SK-N-SH treated with all-trans-retinoic acid at 6 μM for 48 hours (cell line): ENCODE results near the gene IL1B.
"Not testable (repeated sequence)": the region's sequence is repeated elsewhere in the genome, so short reads cannot be mapped to it uniquely, and the experiment has no call there.

Source experiments
- ATAC-seq: fragments of 200-7000 bp; cut with Tn5 transposase; 3 replicates; pipeline ENCODE4 v1.9.1; 2020; ENCODE audit warnings: mild to moderate bottlenecking, moderate library complexity
- BACH2 ChIP-seq: fragments of 250-450 bp; sonication (Bioruptor Pico); IDR thresholded peaks from 2 replicates; pipeline ENCODE4 v1.9.0; 2021; ENCODE audit warnings: mild to moderate bottlenecking, borderline replicate concordance
- CSDC2 ChIP-seq: fragments of 250-450 bp; sonication (Bioruptor Pico); IDR thresholded peaks from 2 replicates; pipeline ENCODE4 v1.5.0; 2020; ENCODE audit warnings: mild to moderate bottlenecking, moderate library complexity
- ESRRG ChIP-seq: fragments of 250-450 bp; sonication (Bioruptor Pico); IDR thresholded peaks from 2 replicates; pipeline ENCODE4 v1.6.1; 2021; ENCODE audit warnings: mild to moderate bottlenecking
- GLIS3 ChIP-seq: fragments of 250-450 bp; sonication (Bioruptor Pico); IDR thresholded peaks from 2 replicates; pipeline ENCODE4 v1.5.0; 2020; ENCODE audit warnings: mild to moderate bottlenecking, moderate library complexity
- ISL1 ChIP-seq: fragments of 250-450 bp; sonication (Bioruptor Pico); IDR thresholded peaks from 2 replicates; pipeline ENCODE4 v2.1.2; 2022; ENCODE audit warnings: mild to moderate bottlenecking, moderate library complexity
- PATZ1 ChIP-seq: fragments of 250-450 bp; sonication (Bioruptor Pico); IDR thresholded peaks from 2 replicates; pipeline ENCODE4 v1.8.0; 2020; ENCODE audit warnings: mild to moderate bottlenecking, moderate library complexity, borderline replicate concordance
- POU6F1 ChIP-seq: fragments of 250-450 bp; sonication (Bioruptor Pico); IDR thresholded peaks from 2 replicates; pipeline ENCODE4 v1.8.0; 2021; ENCODE audit warnings: low read depth, mild to moderate bottlenecking, moderate library complexity, borderline replicate concordance
- PPARA ChIP-seq: fragments of 250-450 bp; sonication (Bioruptor Pico); IDR thresholded peaks from 2 replicates; pipeline ENCODE4 v1.5.0; 2020; ENCODE audit warnings: mild to moderate bottlenecking, borderline replicate concordance
- RARB ChIP-seq: fragments of 250-450 bp; sonication (Bioruptor Pico); IDR thresholded peaks from 2 replicates; pipeline ENCODE4 v1.8.0; 2021; ENCODE audit warnings: mild to moderate bottlenecking, moderate library complexity
- SNAI2 ChIP-seq: fragments of 250-450 bp; sonication (Bioruptor Pico); IDR thresholded peaks from 2 replicates; pipeline ENCODE4 v1.5.0; 2020; ENCODE audit warnings: mild to moderate bottlenecking, moderate library complexity
- TOX ChIP-seq: fragments of 250-450 bp; sonication (Bioruptor Pico); IDR thresholded peaks from 2 replicates; pipeline ENCODE4 v1.8.0; 2021; ENCODE audit warnings: mild to moderate bottlenecking, moderate library complexity, borderline replicate concordance
- TSHZ2 ChIP-seq: fragments of 250-450 bp; sonication (Bioruptor Pico); IDR thresholded peaks from 2 replicates; pipeline ENCODE4 v1.5.0; 2020; ENCODE audit warnings: mild to moderate bottlenecking, moderate library complexity
- ZC3H10 ChIP-seq: fragments of 250-450 bp; sonication (Bioruptor Pico); IDR thresholded peaks from 2 replicates; pipeline ENCODE4 v1.5.1; 2021; ENCODE audit warnings: mild to moderate bottlenecking, moderate library complexity
- ZFP30 ChIP-seq: fragments of 450-650 bp; formaldehyde crosslinking; IDR thresholded peaks from 2 replicates; pipeline ENCODE4 v1.5.0; 2022; ENCODE audit warnings: mild to moderate bottlenecking, moderate library complexity
- ZNF565 ChIP-seq: fragments of 450-650 bp; formaldehyde crosslinking; conservative IDR thresholded peaks from 2 replicates; pipeline ENCODE4 v1.5.0; 2020; ENCODE audit warnings: low read depth, mild to moderate bottlenecking, moderate library complexity
- ZNF70 ChIP-seq: fragments of 450-650 bp; formaldehyde crosslinking; IDR thresholded peaks from 2 replicates; pipeline ENCODE4 v1.5.0; 2020; ENCODE audit warnings: mild to moderate bottlenecking, moderate library complexity
- ZNF8 ChIP-seq: fragments of 450-650 bp; formaldehyde crosslinking; IDR thresholded peaks from 2 replicates; pipeline ENCODE4 v1.5.0; 2020; ENCODE audit warnings: mild to moderate bottlenecking, moderate library complexity
- TF ChIP-seq, protein P1 (sequence below): fragments of 250-450 bp; sonication (Bioruptor Pico); IDR thresholded peaks from 2 replicates; pipeline ENCODE4 v1.5.1; 2020; ENCODE audit warnings: low read depth, mild to moderate bottlenecking, moderate library complexity

The IL1B gene

GRCh38 chr2:112866128-112866835 is 29.7 kb upstream of the IL1B start (continued):
- no peak for TF ChIP-seq TSHZ2 (CRISPR knock-in tag)
- no peak for TF ChIP-seq ZC3H10 (CRISPR knock-in tag)

- TF ChIP-seq ESRRG (no peak), ZNF8 (CRISPR knock-in tag) (no peak)
Observed at GRCh38 chr2:112864072-112864471, 27.5 kb upstream of the IL1B start.

DNA sequence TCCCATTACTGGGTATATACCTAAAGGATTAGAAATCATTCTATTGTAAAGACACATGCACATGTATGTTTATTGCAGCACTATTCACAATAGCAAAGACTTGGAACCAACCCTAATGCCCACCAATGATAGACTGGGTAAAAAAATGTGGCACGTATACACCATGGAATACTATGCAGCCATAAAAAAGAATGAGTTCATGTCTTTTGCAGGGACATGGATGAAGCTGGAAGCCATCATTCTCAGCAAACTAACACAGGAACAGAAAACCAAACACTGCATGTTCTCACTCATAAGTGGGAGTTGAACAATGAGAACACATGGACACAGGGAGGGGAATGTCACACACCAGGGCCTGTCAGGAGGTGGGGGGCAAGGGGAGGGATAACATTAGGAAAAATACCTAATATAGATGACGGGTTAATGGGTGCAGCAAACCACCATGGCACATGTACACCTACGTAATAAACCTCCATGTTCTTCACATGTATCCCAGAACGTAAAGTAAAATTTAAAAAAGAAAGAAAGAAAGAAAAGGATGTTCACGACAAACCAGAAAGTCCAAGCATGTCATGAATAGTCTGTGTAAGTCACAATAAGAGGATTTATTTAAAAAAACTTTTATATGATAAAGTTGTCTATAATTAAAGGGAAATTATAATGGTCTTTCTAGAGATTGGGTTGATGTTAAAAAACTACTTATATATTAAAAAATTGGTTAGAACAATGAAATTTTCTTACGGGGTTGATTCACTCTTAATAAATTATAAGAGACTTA is 23.0 kb upstream of the IL1B start:
- not testable (repeated sequence) for ATAC-seq

More at GRCh38 chr2:112864072-112864471, 27.5 kb upstream of the IL1B start:
- no peak for ATAC-seq

DNA sequence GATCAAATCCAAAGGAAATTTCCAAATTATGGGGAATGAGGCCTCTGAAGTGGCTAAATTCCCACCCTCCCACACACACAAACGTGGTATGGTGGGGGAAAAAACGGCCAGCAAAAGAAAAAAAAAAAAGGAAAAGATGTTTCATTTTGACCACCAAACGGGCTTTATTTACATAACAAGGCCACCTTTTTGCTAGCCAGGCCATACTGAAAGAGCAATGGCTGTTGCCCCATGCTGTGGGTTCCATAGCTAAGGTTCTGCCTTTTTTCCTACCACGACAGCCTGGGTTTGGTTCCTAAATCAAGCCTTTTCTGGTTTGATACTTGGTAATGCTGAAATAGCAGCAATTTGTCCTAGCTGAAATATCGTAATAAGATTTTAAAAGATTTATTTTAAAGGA is 14.0 kb upstream of the IL1B start:
- no peak for TF ChIP-seq GLIS3 (CRISPR knock-in tag)
- TF ChIP-seq TOX (CRISPR knock-in tag), result no peak
- TF ChIP-seq POU6F1 (CRISPR knock-in tag), result no peak
- TF ChIP-seq ISL1 (CRISPR knock-in tag), result no peak
- TF ChIP-seq ZNF8 (CRISPR knock-in tag), result no peak
- ATAC-seq, result no peak

- ATAC-seq, result no peak
- TF ChIP-seq ESRRG (no peak), CSDC2 (CRISPR knock-in tag) (no peak), RARB (CRISPR knock-in tag) (no peak), PATZ1 (no peak), POU6F1 (CRISPR knock-in tag) (no peak), BACH2 (no peak), GLIS3 (CRISPR knock-in tag) (no peak)
- TF ChIP-seq, protein P1, sequence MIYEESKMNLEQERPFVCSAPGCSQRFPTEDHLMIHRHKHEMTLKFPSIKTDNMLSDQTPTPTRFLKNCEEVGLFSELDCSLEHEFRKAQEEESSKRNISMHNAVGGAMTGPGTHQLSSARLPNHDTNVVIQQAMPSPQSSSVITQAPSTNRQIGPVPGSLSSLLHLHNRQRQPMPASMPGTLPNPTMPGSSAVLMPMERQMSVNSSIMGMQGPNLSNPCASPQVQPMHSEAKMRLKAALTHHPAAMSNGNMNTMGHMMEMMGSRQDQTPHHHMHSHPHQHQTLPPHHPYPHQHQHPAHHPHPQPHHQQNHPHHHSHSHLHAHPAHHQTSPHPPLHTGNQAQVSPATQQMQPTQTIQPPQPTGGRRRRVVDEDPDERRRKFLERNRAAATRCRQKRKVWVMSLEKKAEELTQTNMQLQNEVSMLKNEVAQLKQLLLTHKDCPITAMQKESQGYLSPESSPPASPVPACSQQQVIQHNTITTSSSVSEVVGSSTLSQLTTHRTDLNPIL (CRISPR knock-in tag), result no peak
Observed at GRCh38 chr2:112849956-112850355, 13.4 kb upstream of the IL1B start.

GRCh38 chr2:112848833-112849232 is 12.3 kb upstream of the IL1B start:
- ATAC-seq, result no peak
- TF ChIP-seq PPARA (CRISPR knock-in tag) (no peak), CSDC2 (CRISPR knock-in tag) (no peak), ZC3H10 (CRISPR knock-in tag) (no peak), POU6F1 (CRISPR knock-in tag) (no peak), ZFP30 (CRISPR knock-in tag) (no peak), PATZ1 (no peak), RARB (CRISPR knock-in tag) (no peak), ZNF565 (CRISPR knock-in tag) (no peak), ZNF70 (CRISPR knock-in tag) (no peak), SNAI2 (CRISPR knock-in tag) (no peak)
